Heart right ventricle (tissue), 16 donors: Measurements from ENCODE around the gene PDE1C. TPM values are rescaled to one million over a fixed set of nuclear protein-coding genes. Genes with fewer than 3 reads are reported as not detected.
A peak's percentile ranks its signal among the peaks of the same experiment; 100 is the strongest.

Experiments used
- ATAC-seq, 8 donors: fragments of 200-7000 bp; cut with Tn5 transposase; one replicate each; pipeline ENCODE4 v1.9.1; 2020; ENCODE audit warnings: mild to moderate bottlenecking in 8 of 8, moderate library complexity in 8 of 8, moderate number of reproducible peaks in 1 of 8
- DNase-seq, 2 donors: peaks; one replicate each; pipeline ENCODE4 v3.0.0-alpha.2; 2020
- H3K27ac ChIP-seq, 10 donors: fragments of 200-600 bp; sonication (generic) in 2 of 10; one replicate each; pipeline versions ENCODE4 v1.5.0 to v1.8.0; 2020 to 2022; ENCODE audit warnings: mild to moderate bottlenecking in 3 of 10
- H3K27me3 ChIP-seq, 7 donors: fragments of 200-600 bp; one replicate each; pipeline ENCODE4 v1.8.0; 2021 to 2022; ENCODE audit warnings: mild to moderate bottlenecking in 2 of 7
- H3K36me3 ChIP-seq, 9 donors: fragments of 200-600 bp; sonication (generic) in 1 of 9; one replicate each; pipeline versions ENCODE4 v1.5.0 to v1.8.0; 2020 to 2022; ENCODE audit warnings: mild to moderate bottlenecking in 2 of 9
- H3K4me1 ChIP-seq, 9 donors: fragments of 200-600 bp; sonication (generic) in 1 of 9; one replicate each; pipeline versions ENCODE4 v1.5.0 to v1.8.0; 2020 to 2022; ENCODE audit warnings: mild to moderate bottlenecking in 4 of 9
- H3K4me3 ChIP-seq, 10 donors: fragments of 200-600 bp; sonication (generic) in 2 of 10; one replicate each; pipeline versions ENCODE4 v1.5.0 to v1.8.0; 2020 to 2022; ENCODE audit warnings: mild to moderate bottlenecking in 7 of 10, moderate library complexity in 2 of 10
- H3K9me3 ChIP-seq, 11 donors: fragments of 200-600 bp in 10 of 11; sonication (generic) in 2 of 11; one replicate each; pipeline versions ENCODE4 v1.5.0 to v1.8.0; 2013 to 2022; ENCODE audit warnings: mild to moderate bottlenecking in 2 of 11, control low read depth in 1 of 11, moderate library complexity in 1 of 11
- WGBS, 2 donors: extraction: QIAGEN DNeasy Blood & Tissue Kit; methylation state at CpG; one replicate each; pipeline ENCODE4 v1.1.7; 2013; ENCODE audit warnings: inconsistent platforms in 1 of 2; 5-methylcytosine and 5-hydroxymethylcytosine counted together
- intact Hi-C, 10 donors: fragments of 100-400 bp; cut with DNase I; formaldehyde crosslinking; loops; one replicate each; pipeline versions ENCODE4 v1.11.1 to v1.14.2; 2022
- polyA plus RNA-seq, 2 donors: library from polyadenylated mRNA; stranded (reverse); fragments of 200-250 nt; gene quantifications; one replicate each; pipeline ENCODE4 v1.2.3, GENCODE V29; 2013
- total RNA-seq, 10 donors: library from RNA; stranded (reverse); fragmentation: NEBNext Ultra II Directional in 3 of 10; extraction: Animal tissue kit (Norgen Biotek cat#: 25700) in 3 of 10; gene quantifications; one replicate each; pipeline versions ENCODE4 v1.2.1 to v1.2.4, GENCODE V29; 2021 to 2023
- TF ChIP-seq, protein P1 (sequence below), 9 donors: fragments of 200-600 bp; sonication (generic) in 2 of 9; IDR thresholded peaks; one replicate each; pipeline versions ENCODE4 v1.5.0 to v1.8.0; 2021 to 2022; ENCODE audit warnings: antibody characterized with exemption in 9 of 9, mild to moderate bottlenecking in 5 of 9, moderate library complexity in 1 of 9
- donor health status: Arrhythmogenic right ventricular cardiomyopathy.
- donor health status: ischemic (EF 13 %, LVEDD 7.1; RV severe dilation, severe dysfunction).
- donor health status: healthy with polysubstance abuse.
- donor health status: DM: no; HTN: yes; CAD: no.
- donor health status: DM: no; HTN: no; CAD: no.
- donor health status: ischemic (EF 25% LVEDD 6.9; RV normal size, moderate dysfunction).
- donor health status: ischemic (EF 25% LVEDD 5.7; RV mildly dilated, moderate dysfunction).
- donor health status: healthy.
- donor health status: DM: yes; HTN: yes; CAD: no.
- donor health status: Ischemic cardiomyopathy.
- donor health status: ischemic (EF 35%, LVEDD 5.7; RV mildly dilated, moderate dysfunction).
- donor health status: nonischemic (EF 11% LVEDD 7.7; RV severe dilation, severe dysfunction).
- donor health status: DM: yes; HTN: yes; CAD: no.
- donor health status: PGD.
- donor health status: ischemic (EF 29% LVEDD 5.4; RV normal size, mild dysfunction).
- donor health status: nonischemic (EF 23%, LVEDD 6.1; RV moderate dilation, normal function).

Gene PDE1C
- total and polyA plus RNA-seq, 12 donors: 11.7 to 315 (median 175) TPM

DNA sequence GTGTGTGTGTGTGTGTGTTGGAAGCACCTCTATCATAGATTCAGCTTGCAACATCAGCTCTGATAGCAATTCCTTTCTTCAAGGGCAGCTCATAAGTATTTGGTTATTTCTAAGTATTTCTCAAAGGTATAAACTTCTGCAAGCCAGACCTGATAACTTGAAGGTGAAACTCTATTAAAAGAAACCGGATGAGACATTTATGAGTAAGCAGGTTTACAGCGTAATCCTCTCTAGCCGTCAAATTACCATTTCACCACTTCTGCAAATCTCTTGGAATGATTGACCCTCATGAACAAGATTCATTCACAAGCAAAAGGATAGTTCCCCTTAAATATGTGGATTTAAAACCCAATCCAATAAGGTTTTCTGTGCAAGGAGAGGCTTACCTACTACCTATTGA is 23.1 kb downstream of the PDE1C start:
- Histone ChIP-seq H3K4me1 (peaks cover 0 to 86% (median 44%) of the 10 kb centered on the region in 9 donors), H3K36me3 (peaks cover 0 to 17% (median 0%) of the 10 kb centered on the region in 9 donors), H3K4me3 (no peak overlapping the region), H3K9me3 (no peaks in the 10 kb centered on the region), H3K27me3 (no peaks in the 10 kb centered on the region), H3K27ac (peak overlapping the region in 1 of 10 donors; percentile 12)
- 63 to 65% methylated on average over 3 of the region's 3 CpGs for WGBS, 2 donors
- TF ChIP-seq, protein P1, sequence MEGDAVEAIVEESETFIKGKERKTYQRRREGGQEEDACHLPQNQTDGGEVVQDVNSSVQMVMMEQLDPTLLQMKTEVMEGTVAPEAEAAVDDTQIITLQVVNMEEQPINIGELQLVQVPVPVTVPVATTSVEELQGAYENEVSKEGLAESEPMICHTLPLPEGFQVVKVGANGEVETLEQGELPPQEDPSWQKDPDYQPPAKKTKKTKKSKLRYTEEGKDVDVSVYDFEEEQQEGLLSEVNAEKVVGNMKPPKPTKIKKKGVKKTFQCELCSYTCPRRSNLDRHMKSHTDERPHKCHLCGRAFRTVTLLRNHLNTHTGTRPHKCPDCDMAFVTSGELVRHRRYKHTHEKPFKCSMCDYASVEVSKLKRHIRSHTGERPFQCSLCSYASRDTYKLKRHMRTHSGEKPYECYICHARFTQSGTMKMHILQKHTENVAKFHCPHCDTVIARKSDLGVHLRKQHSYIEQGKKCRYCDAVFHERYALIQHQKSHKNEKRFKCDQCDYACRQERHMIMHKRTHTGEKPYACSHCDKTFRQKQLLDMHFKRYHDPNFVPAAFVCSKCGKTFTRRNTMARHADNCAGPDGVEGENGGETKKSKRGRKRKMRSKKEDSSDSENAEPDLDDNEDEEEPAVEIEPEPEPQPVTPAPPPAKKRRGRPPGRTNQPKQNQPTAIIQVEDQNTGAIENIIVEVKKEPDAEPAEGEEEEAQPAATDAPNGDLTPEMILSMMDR (IDR thresholded peaks at IDR 0.05): no peak
- no peak for ATAC-seq
- no peak for DNase-seq
- intact Hi-C loops: loop anchor here in 1 of 10 donors (10.0 kb wide), 1 partner anchor 132 kb away; no protein-coding TSS in a partner anchor

DNA sequence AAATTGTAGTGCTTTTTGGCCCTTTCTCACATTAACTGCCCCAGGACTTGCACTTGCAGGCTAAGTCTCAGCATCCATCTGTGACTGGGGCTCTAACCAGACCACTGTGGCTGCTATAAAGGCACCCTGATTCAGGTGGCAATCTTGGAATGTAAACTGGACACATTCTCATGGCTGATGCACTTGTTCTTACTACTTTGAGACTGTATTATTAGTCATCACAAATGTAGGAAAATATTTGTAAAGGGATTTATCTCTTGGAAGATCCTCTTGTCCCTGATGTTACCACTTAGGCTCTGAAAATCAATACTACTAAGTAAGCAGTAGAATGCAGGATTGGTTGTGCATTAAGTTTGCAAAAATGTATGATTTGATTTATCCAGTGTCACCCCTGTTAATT is 25.0 kb downstream of the PDE1C start:
- ATAC-seq (no peak), DNase-seq (no peak)
- Histone ChIP-seq H3K9me3 (no peaks in the 10 kb centered on the region), H3K4me3 (no peak overlapping the region), H3K36me3 (peaks cover 0 to 13% (median 0%) of the 10 kb centered on the region in 9 donors), H3K27me3 (no peaks in the 10 kb centered on the region), H3K27ac (peak overlapping the region in 1 of 10 donors; percentile 51), H3K4me1 (peaks cover 0 to 88% (median 45%) of the 10 kb centered on the region in 9 donors)
- TF ChIP-seq, protein P1 (IDR thresholded peaks at IDR 0.05): no peak
- intact Hi-C loops: loop anchor here in 1 of 10 donors (10.0 kb wide), 1 partner anchor 130 kb away; no protein-coding TSS in a partner anchor

GRCh38 chr7:32044739-32045138 is 25.5 kb downstream of the PDE1C start:
- Histone ChIP-seq H3K9me3 (no peaks in the 10 kb centered on the region), H3K4me1 (peaks cover 0 to 91% (median 45%) of the 10 kb centered on the region in 9 donors), H3K36me3 (peaks cover 0 to 8% (median 0%) of the 10 kb centered on the region in 9 donors), H3K27me3 (no peaks in the 10 kb centered on the region), H3K27ac (peak overlapping the region in 2 of 10 donors; percentile 3 to 51), H3K4me3 (no peak overlapping the region)
- TF ChIP-seq, protein P1 (IDR thresholded peaks at IDR 0.05): no peak
- ATAC-seq: peak in 2 of 8 donors; percentile 33 to 54
- 38 to 47% methylated on average over 3 of the region's 3 CpGs for WGBS, 2 donors
- intact Hi-C loops: loop anchor here in 2 of 10 donors (5.0 to 10.0 kb wide), 2 partner anchors 130 to 162 kb away; no protein-coding TSS in a partner anchor
- DNase-seq: no peak

- no peaks in the 10 kb centered on the region for H3K9me3 ChIP-seq
- 45 to 47% methylated on average over 3 of the region's 3 CpGs for WGBS, 2 donors
- ATAC-seq: peak in 4 of 8 donors; percentile 41 to 71 (median 66)
- no peak for DNase-seq
- peaks cover 0 to 89% (median 36%) of the 10 kb centered on the region in 9 donors for H3K4me1 ChIP-seq
- peak overlapping the region in 4 of 10 donors; percentile 6 to 51 (median 16) for H3K27ac ChIP-seq
- no peak overlapping the region for H3K4me3 ChIP-seq
- intact Hi-C loops: loop anchor here in 2 of 10 donors (5.0 to 10.0 kb wide), 2 partner anchors 129 to 161 kb away; no protein-coding TSS in a partner anchor
- TF ChIP-seq, protein P1 (IDR thresholded peaks at IDR 0.05): no peak
- no peaks in the 10 kb centered on the region for H3K27me3 ChIP-seq
- H3K36me3 ChIP-seq: peaks cover 0 to 7% (median 0%) of the 10 kb centered on the region in 9 donors
These were observed 26.5 kb downstream of the PDE1C start for GRCh38 chr7:32043688-32044087.
